AG09309 (cell line): ENCODE data around the gene EFNA3.

Source experiments
- DNase-seq: peaks from one replicate; pipeline ENCODE4 v3.0.0-alpha.2; 2010; ENCODE audit warnings: low read depth
- H3K4me3 ChIP-seq: 2 replicates; pipeline ENCODE4 v1.5.1; 2011; ENCODE audit warnings: mild to moderate bottlenecking, low read depth, low read length, moderate library complexity; ENCODE audit not compliant: control insufficient read depth
- CTCF ChIP-seq: IDR thresholded peaks from 2 replicates; pipeline ENCODE4 v1.5.1; 2011; ENCODE audit warnings: mild to moderate bottlenecking, low read depth, low read length, inconsistent platforms; ENCODE audit not compliant: insufficient read depth, control insufficient read depth; ENCODE audit errors: missing control alignments

The EFNA3 gene

GRCh38 chr1:155126556-155127104, 48.0 kb downstream of the EFNA3 start:
- no peak for DNase-seq
- no peak for TF ChIP-seq CTCF
- H3K4me3 ChIP-seq: peak overlapping the region; percentile 37

GRCh38 chr1:155127105-155127966, 48.7 kb downstream of the EFNA3 start, which contains the start of gene EFNA1:
Gene EFNA1, plus strand, starts transcription at chr1:155127876. Its CDS starts 102 bp downstream, at chr1:155127978.
- TF ChIP-seq CTCF: no peak
- peak within 1 kb of the TSS; percentile 37 for H3K4me3 ChIP-seq
- no peak for DNase-seq

DNA sequence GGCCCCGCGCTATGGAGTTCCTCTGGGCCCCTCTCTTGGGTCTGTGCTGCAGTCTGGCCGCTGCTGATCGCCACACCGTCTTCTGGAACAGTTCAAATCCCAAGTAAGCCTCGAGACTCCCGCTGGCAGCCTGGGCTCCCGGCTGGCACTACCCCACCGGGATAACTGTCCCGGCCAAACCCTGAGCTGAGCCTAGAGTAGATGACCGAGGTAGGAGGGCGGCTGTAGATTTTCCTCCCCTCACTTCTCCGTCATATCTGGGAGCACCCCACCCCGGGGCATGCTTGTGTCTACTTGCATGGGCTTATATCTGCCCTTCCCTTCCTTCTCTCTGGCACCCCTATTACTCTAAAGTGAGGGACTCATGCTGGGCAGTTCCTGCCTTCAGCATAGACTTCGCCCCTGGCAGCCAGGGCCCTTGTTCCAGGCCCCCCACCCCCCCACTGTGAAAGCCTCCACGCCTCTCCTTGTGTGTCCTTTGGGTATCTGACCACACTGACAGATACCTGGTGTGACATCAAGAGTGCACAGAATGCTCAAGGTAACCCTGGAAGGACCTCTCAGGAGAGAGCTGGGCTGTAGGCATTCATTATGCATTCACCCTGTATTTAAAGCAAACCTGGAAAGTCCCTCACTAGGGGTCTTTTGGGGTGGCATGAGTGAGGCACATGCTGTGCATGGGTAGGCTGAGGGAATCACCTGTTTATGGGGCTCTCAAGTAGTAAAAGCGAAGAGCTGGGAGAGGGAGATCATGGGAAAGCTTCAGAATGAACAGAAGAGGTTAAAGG, 49.5 kb downstream of the EFNA3 start:
- no peak for TF ChIP-seq CTCF
- DNase-seq: no peak
- peak overlapping the region; percentile 20 for H3K4me3 ChIP-seq

GRCh38 chr1:155128755-155129473, 50.3 kb downstream of the EFNA3 start:
- H3K4me3 ChIP-seq: no peak overlapping the region
- TF ChIP-seq CTCF: no peak

DNA sequence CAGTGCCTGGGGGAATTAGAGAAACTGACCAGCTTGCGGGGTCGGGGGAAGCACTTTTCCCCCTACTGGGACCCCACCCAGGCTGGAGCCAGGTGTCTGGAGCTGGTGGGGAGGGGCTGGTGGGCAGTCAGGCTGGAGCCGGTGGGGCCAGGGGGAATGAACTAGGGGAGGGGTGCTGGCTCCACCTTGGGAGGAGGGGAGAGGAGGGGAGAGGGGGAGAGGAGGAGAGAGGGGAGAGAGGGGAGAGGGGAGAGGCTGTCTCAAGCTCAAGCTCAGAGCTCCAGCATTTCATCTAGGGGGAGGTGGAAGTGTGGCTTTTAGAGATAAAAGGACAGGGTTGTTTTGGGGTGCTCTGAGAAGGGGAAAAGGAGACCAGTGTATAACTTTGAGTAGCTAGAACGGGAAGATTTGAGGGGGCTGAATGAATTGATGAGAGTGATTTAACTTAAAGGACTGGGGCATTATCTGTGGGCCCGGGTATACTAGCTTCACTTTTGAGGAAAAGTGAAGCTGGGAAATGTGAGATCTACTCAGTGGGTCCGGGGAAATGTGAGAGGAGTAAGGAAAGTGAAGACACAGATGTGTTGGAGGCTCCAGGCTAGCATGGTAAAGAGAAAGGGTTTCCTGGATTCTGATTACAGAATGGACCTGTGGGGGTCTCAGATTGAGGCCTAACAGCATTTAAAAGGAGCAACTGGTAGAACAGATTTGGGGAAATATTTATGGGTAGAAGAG, 51.8 kb downstream of the EFNA3 start:
- no peak overlapping the region for H3K4me3 ChIP-seq
- DNase-seq: no peak
- TF ChIP-seq CTCF: no peak

More at GRCh38 chr1:155128755-155129473, 50.3 kb downstream of the EFNA3 start:
- no peak for DNase-seq
